CD4-positive, alpha-beta T cell (primary cell): Measurements from ENCODE around the gene MPDU1. TPM values are rescaled to one million over a fixed set of nuclear protein-coding genes. Genes with fewer than 3 reads are reported as not detected.

Experiments used
- ATAC-seq: fragments of 200-7000 bp; cut with Tn5 transposase; one replicate; pipeline ENCODE4 v1.10.0; 2022; ENCODE audit warnings: mild to moderate bottlenecking; ENCODE audit not compliant: poor library complexity
- CTCF ChIA-PET: fragments of 350-600 bp; sonication (Branson Sonifier 250); formaldehyde crosslinking; loops from one replicate; lab custom pipeline; 2021; ENCODE audit warnings: antibody characterized with exemption, inconsistent platforms; lab: Charles Lee
- POLR2A ChIA-PET: fragments of 350-600 bp; sonication (Branson Sonifier 250); formaldehyde crosslinking; loops from one replicate; lab custom pipeline; 2021; ENCODE audit warnings: antibody characterized with exemption, inconsistent platforms; lab: Charles Lee
- DNase-seq, 14 experiments: peaks; one replicate each; pipeline ENCODE4 v3.0.0-alpha.2; 2013 to 2020; ENCODE audit warnings: mixed read lengths in 2 of 14
- H3K27ac ChIP-seq, 2 donors: one replicate each; pipeline versions ENCODE4 v1.5.1 to v1.7.0; 2013; ENCODE audit warnings: low read length in 2 of 2, low read depth in 1 of 2, mild to moderate bottlenecking in 1 of 2
- H3K27me3 ChIP-seq, 2 experiments: 1 replicate in 1 of 2; 2 replicates in 1 of 2; pipeline versions ENCODE4 v1.6.1 to v1.7.0; 2013; ENCODE audit warnings: low read length in 2 of 2, control low read depth in 1 of 2, mild to moderate bottlenecking in 1 of 2, moderate library complexity in 1 of 2; ENCODE audit not compliant: insufficient read depth in 2 of 2, control insufficient read depth in 1 of 2
- H3K36me3 ChIP-seq: one replicate; pipeline ENCODE4 v1.6.1; 2013; ENCODE audit warnings: low read length, control low read depth; ENCODE audit not compliant: insufficient read depth
- H3K4me1 ChIP-seq: one replicate; pipeline ENCODE4 v1.6.1; 2013; ENCODE audit warnings: low read length, control low read depth; ENCODE audit not compliant: insufficient read depth
- H3K4me3 ChIP-seq: one replicate; pipeline ENCODE4 v1.5.1; 2013; ENCODE audit warnings: mild to moderate bottlenecking, low read length, moderate library complexity
- H3K9me3 ChIP-seq, 2 experiments: 1 replicate in 1 of 2; 2 replicates in 1 of 2; pipeline versions ENCODE4 v1.6.1 to v1.7.0; 2013; ENCODE audit warnings: low read length in 2 of 2, mild to moderate bottlenecking in 2 of 2, control low read depth in 1 of 2, moderate library complexity in 1 of 2; ENCODE audit not compliant: control insufficient read depth in 1 of 2, insufficient read depth in 1 of 2
- H3K27ac Mint-ChIP-seq: one replicate; pipeline ENCODE4 v1.8.0; 2020; ENCODE audit warnings: mixed read lengths
- H3K27me3 Mint-ChIP-seq: one replicate; pipeline ENCODE4 v1.8.0; 2021; ENCODE audit warnings: mixed read lengths
- H3K36me3 Mint-ChIP-seq: one replicate; pipeline ENCODE4 v1.8.0; 2021; ENCODE audit warnings: low read depth, mixed read lengths
- H3K4me1 Mint-ChIP-seq: one replicate; pipeline ENCODE4 v1.8.0; 2021; ENCODE audit warnings: low read depth, mixed read lengths
- H3K4me3 Mint-ChIP-seq: one replicate; pipeline ENCODE4 v1.8.0; 2020; ENCODE audit warnings: mild to moderate bottlenecking, mixed read lengths
- H3K9me3 Mint-ChIP-seq: one replicate; pipeline ENCODE4 v1.8.0; 2020; ENCODE audit warnings: mixed read lengths
- intact Hi-C, 2 experiments: fragments of 100-400 bp; cut with DNase I in 1 of 2; cut with micrococcal nuclease in 1 of 2; formaldehyde crosslinking; loops; one replicate each; pipeline versions ENCODE4 v1.15.1 to v1.9.0; 2023 to 2025; cut with DNase I, micrococcal nuclease
- total RNA-seq, 174 experiments: library from RNA in 2 of 174; stranded (reverse) in 2 of 174; gene quantifications; one replicate each; pipeline ENCODE4 v1.2.3 and lab custom pipeline; 2021 to 2026
- TF ChIP-seq, protein P1 (sequence below): fragments of 200-600 bp; IDR thresholded peaks from one replicate; pipeline ENCODE4 v1.8.0; 2022; ENCODE audit warnings: antibody characterized with exemption, mild to moderate bottlenecking

MPDU1 gene
- total RNA-seq, 2 experiments from 2014 or later, result 12.0 to 12.9 TPM

DNA sequence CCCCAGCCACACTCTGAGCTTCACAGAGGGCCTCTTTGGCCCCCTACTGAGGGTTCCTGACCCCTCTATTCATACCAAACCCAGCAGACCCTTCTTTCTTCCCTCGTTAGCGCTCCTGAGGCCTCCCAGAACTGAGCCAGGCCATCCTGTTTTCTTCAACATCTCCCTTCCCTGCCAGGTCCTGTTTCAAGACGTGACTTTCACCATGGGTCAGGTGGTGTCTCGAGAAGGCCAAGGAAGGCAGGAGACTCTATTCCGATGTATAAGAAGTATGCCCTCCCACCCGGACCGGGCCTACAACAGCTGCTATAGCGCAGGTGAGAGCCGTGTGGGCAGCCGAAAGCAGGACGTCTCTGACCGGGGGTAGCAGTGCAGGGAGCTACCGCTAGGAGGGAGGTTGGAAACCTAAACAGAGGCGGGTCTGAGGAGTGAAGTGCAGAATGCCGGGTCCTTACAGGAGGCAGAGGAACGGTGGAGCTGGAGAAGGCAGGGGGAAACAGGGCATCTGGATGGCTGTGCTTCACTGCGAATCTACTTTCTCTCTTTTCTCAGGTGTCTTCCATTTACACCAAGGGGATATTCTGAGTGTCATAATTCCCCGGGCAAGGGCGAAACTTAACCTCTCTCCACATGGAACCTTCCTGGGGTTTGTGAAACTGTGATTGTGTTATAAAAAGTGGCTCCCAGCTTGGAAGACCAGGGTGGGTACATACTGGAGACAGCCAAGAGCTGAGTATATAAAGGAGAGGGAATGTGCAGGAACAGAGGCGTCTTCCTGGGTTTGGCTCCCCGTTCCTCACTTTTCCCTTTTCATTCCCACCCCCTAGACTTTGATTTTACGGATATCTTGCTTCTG, 23.3 kb upstream of the MPDU1 start:
- Histone ChIP-seq H3K36me3 (peaks cover 29% of the 10 kb centered on the region), H3K27ac (peak overlapping the region; percentile 88 to 96), H3K4me1 (peaks cover 70% of the 10 kb centered on the region), H3K27me3 (no peaks in the 10 kb centered on the region), H3K9me3 (no peaks in the 10 kb centered on the region), H3K4me3 (peak overlapping the region; percentile 91)
- H3K36me3 Mint-ChIP-seq, result peaks cover 41% of the 10 kb centered on the region
- intact Hi-C loops, result loop anchor here (1.0 to 5.0 kb wide), 8 partner anchors 12 to 308 kb away; partner anchors contain the start of genes CTDNEP1 (in 1 of the 2), ELP5 (in 1 of the 2), POLR2A (in 1 of the 2) and TMEM102 (in 1 of the 2)
- ATAC-seq (peak; percentile 20), DNase-seq (peak in 12 of 14 experiments; percentile 30 to 76 (median 49))
- no peaks in the 10 kb centered on the region for H3K9me3 Mint-ChIP-seq
- ChIA-PET POLR2A (interaction anchor here (0.6 to 4.8 kb wide), 31 partner anchors 8 to 326 kb away, joined by 3 to 51 read pairs (median 5); partner anchors contain the start of genes ACAP1, DVL2, FXR2 and MPDU1), CTCF (interaction anchor here (0.7 to 2.9 kb wide), 30 partner anchors 8 to 323 kb away, joined by 3 to 48 read pairs (median 6); partner anchors contain the start of genes ACAP1, CD68, FXR2 and MPDU1)
- peak overlapping the region; percentile 93 for H3K27ac Mint-ChIP-seq
- H3K27me3 Mint-ChIP-seq, result no peaks in the 10 kb centered on the region
- peaks cover 44% of the 10 kb centered on the region for H3K4me1 Mint-ChIP-seq
- peak overlapping the region; percentile 95 for H3K4me3 Mint-ChIP-seq
- TF ChIP-seq, protein P1, sequence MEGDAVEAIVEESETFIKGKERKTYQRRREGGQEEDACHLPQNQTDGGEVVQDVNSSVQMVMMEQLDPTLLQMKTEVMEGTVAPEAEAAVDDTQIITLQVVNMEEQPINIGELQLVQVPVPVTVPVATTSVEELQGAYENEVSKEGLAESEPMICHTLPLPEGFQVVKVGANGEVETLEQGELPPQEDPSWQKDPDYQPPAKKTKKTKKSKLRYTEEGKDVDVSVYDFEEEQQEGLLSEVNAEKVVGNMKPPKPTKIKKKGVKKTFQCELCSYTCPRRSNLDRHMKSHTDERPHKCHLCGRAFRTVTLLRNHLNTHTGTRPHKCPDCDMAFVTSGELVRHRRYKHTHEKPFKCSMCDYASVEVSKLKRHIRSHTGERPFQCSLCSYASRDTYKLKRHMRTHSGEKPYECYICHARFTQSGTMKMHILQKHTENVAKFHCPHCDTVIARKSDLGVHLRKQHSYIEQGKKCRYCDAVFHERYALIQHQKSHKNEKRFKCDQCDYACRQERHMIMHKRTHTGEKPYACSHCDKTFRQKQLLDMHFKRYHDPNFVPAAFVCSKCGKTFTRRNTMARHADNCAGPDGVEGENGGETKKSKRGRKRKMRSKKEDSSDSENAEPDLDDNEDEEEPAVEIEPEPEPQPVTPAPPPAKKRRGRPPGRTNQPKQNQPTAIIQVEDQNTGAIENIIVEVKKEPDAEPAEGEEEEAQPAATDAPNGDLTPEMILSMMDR, result no peak

DNA sequence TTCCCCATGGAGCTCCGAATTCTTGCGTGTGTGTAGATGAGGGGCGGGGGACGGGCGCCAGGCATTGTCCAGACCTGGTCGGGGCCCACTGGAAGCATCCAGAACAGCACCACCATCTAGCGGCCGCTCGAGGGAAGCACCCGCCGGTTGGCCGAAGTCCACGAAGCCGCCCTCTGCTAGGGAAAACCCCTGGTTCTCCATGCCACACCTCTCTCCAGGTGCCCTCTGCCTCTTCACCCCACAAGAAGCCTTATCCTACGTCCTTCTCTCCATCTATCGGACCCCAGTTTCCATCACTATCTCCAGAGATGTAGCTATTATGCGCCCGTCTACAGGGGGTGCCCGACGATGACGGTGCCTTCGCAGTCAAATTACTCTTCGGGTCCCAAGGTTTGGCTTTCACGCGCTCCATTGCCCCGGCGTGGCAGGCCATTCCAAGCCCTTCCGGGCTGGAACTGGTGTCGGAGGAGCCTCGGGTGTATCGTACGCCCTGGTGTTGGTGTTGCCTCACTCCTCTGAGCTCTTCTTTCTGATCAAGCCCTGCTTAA, 22.6 kb upstream of the MPDU1 start:
- CTCF ChIA-PET, result interaction anchor here (0.7 to 2.9 kb wide), 30 partner anchors 9 to 322 kb away, joined by 3 to 48 read pairs (median 6); partner anchors contain the start of genes ACAP1, CD68, FXR2 and MPDU1
- H3K4me1 ChIP-seq, result peaks cover 66% of the 10 kb centered on the region
- peaks cover 40% of the 10 kb centered on the region for H3K4me1 Mint-ChIP-seq

More for the DNA sequence above, 22.6 kb upstream of the MPDU1 start:
- peak overlapping the region; percentile 93 for H3K27ac Mint-ChIP-seq
- H3K4me3 ChIP-seq, result peak overlapping the region; percentile 91
- ATAC-seq (peak; percentile 62), DNase-seq (peak; percentile 62 to 89 (median 77))
- H3K36me3 Mint-ChIP-seq, result peaks cover 46% of the 10 kb centered on the region
- POLR2A ChIA-PET, result interaction anchor here (0.6 to 4.8 kb wide), 31 partner anchors 8 to 327 kb away, joined by 3 to 51 read pairs (median 5); partner anchors contain the start of genes ACAP1, DVL2, FXR2 and MPDU1
- no peaks in the 10 kb centered on the region for H3K27me3 ChIP-seq
- H3K9me3 Mint-ChIP-seq, result no peaks in the 10 kb centered on the region
- peak overlapping the region; percentile 88 to 96 for H3K27ac ChIP-seq
- intact Hi-C loops, result loop anchor here (1.0 to 5.0 kb wide), 7 partner anchors 11 to 309 kb away; partner anchors contain the start of genes CTDNEP1 (in 1 of the 2), ELP5 (in 1 of the 2), POLR2A (in 1 of the 2) and TMEM102 (in 1 of the 2)
- peaks cover 35% of the 10 kb centered on the region for H3K36me3 ChIP-seq
- no peaks in the 10 kb centered on the region for H3K9me3 ChIP-seq
- TF ChIP-seq, protein P1, result peak; percentile 89
- H3K27me3 Mint-ChIP-seq, result no peaks in the 10 kb centered on the region
- H3K4me3 Mint-ChIP-seq, result peak overlapping the region; percentile 95
